ENCODE measurements around the gene C20orf173. TPM values are rescaled to one million over a fixed set of nuclear protein-coding genes. Genes with fewer than 3 reads are reported as not detected.

The C20orf173 gene
- total RNA-seq, 2 experiments from 2014 or later: not detected

DNA sequence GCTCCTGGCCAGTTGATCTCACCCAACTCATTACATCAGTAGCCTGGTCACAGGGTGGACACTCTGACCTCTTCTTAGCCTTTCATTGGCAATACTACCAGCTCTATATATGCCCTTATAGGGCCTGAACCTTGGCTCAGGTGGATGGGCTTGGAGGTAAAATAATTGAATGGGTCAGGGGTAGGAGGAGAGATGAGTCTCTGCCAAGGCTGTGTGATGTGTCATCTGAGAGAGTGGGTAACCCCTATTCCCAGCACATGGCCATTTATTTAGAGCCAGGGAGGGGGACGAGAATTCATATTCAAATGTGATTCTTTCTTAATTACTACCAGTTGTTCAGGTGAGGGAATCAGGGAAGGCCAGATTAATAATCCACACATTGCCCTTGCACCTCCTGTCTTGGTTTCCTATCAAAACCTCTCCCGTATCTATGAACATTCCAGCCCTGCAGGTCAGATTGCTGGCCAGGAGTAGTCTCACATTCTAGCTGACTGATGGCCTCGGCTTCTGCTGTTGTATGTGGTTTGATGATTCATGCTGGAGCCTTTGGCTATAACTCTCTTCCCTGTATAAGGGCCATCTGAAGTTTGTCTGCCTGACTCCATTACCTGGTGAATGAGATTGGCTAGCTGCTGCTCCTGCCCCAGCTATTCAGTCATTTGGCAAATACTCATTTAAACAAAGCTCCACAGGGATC, 13.4 kb downstream of the C20orf173 start:
- Mint-ChIP-seq H3K4me3 (no peak overlapping the region), H3K27ac (no peak overlapping the region), H3K9me3 (no peaks in the 10 kb centered on the region), H3K36me3 (ENCODE audit: low read depth) (peaks cover 51% of the 10 kb centered on the region), H3K4me1 (ENCODE audit: low read depth) (no peaks in the 10 kb centered on the region), H3K27me3 (no peaks in the 10 kb centered on the region)
- no peaks in the 10 kb centered on the region for H3K9me3 ChIP-seq (ENCODE audit: control insufficient read depth in 1 of 2, insufficient read depth in 1 of 2, low read length in 2 of 2)
- peaks cover 46% of the 10 kb centered on the region for H3K36me3 ChIP-seq (ENCODE audit: insufficient read depth, low read length)
- ChIA-PET CTCF (no interaction called here), POLR2A (interaction anchor here (0.6 to 1.1 kb wide), 4 partner anchors 13 to 60 kb away, joined by 3 to 4 read pairs (median 3); partner anchors contain the start of gene CEP250)
- TF ChIP-seq, protein P1, sequence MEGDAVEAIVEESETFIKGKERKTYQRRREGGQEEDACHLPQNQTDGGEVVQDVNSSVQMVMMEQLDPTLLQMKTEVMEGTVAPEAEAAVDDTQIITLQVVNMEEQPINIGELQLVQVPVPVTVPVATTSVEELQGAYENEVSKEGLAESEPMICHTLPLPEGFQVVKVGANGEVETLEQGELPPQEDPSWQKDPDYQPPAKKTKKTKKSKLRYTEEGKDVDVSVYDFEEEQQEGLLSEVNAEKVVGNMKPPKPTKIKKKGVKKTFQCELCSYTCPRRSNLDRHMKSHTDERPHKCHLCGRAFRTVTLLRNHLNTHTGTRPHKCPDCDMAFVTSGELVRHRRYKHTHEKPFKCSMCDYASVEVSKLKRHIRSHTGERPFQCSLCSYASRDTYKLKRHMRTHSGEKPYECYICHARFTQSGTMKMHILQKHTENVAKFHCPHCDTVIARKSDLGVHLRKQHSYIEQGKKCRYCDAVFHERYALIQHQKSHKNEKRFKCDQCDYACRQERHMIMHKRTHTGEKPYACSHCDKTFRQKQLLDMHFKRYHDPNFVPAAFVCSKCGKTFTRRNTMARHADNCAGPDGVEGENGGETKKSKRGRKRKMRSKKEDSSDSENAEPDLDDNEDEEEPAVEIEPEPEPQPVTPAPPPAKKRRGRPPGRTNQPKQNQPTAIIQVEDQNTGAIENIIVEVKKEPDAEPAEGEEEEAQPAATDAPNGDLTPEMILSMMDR (IDR thresholded peaks at IDR 0.05): no peak
- no peak overlapping the region for H3K27ac ChIP-seq (ENCODE audit: low read depth in 1 of 2, low read length in 2 of 2)
- no peaks in the 10 kb centered on the region for H3K4me1 ChIP-seq (ENCODE audit: insufficient read depth, low read length)
- intact Hi-C loops (cut with DNase I, micrococcal nuclease): no loop called here
- DNase-seq (no peak), ATAC-seq (ENCODE audit: poor library complexity) (no peak)
- no peak overlapping the region for H3K4me3 ChIP-seq (ENCODE audit: low read length)
- H3K27me3 ChIP-seq (ENCODE audit: control insufficient read depth in 1 of 2, insufficient read depth in 2 of 2, low read length in 2 of 2): no peaks in the 10 kb centered on the region

DNA sequence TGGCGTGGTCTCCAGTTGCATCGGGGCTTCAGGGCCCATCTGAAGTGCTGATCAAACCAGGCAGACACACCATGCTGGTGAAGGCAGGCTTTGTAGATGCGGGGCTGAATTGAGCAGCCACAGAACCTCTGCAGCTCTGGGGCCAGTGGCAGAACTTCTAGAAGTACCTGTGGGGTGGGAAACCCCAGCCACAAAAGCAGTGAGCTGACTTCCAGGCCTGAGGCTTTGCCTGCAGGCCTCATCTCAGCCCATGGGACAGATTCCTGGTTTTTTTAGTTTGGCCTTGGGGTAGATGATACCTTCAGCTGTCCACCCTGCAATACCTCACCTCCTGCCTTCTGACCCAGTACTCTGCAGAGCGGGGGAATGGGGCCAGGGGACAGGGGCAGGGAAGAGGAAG, 14.1 kb downstream of the C20orf173 start:
- H3K27ac Mint-ChIP-seq: no peak overlapping the region
- no peak overlapping the region for H3K4me3 Mint-ChIP-seq
- TF ChIP-seq, protein P1 (IDR thresholded peaks at IDR 0.05): no peak
- H3K27me3 Mint-ChIP-seq: no peaks in the 10 kb centered on the region
- Histone ChIP-seq H3K9me3 (ENCODE audit: control insufficient read depth in 1 of 2, insufficient read depth in 1 of 2, low read length in 2 of 2) (no peaks in the 10 kb centered on the region), H3K36me3 (ENCODE audit: insufficient read depth, low read length) (peaks cover 54% of the 10 kb centered on the region), H3K27me3 (ENCODE audit: control insufficient read depth in 1 of 2, insufficient read depth in 2 of 2, low read length in 2 of 2) (no peaks in the 10 kb centered on the region), H3K27ac (ENCODE audit: low read depth in 1 of 2, low read length in 2 of 2) (no peak overlapping the region), H3K4me1 (ENCODE audit: insufficient read depth, low read length) (no peaks in the 10 kb centered on the region), H3K4me3 (ENCODE audit: low read length) (no peak overlapping the region)
- H3K9me3 Mint-ChIP-seq: no peaks in the 10 kb centered on the region
- H3K4me1 Mint-ChIP-seq (ENCODE audit: low read depth): no peaks in the 10 kb centered on the region
- ATAC-seq (ENCODE audit: poor library complexity) (no peak), DNase-seq (no peak)
- ChIA-PET POLR2A (interaction anchor here (0.6 to 1.1 kb wide), 3 partner anchors 12 to 60 kb away, joined by 3 read pairs; partner anchors contain the start of gene CEP250), CTCF (no interaction called here)
- H3K36me3 Mint-ChIP-seq (ENCODE audit: low read depth): peaks cover 56% of the 10 kb centered on the region
- intact Hi-C loops (cut with DNase I, micrococcal nuclease): no loop called here

DNA sequence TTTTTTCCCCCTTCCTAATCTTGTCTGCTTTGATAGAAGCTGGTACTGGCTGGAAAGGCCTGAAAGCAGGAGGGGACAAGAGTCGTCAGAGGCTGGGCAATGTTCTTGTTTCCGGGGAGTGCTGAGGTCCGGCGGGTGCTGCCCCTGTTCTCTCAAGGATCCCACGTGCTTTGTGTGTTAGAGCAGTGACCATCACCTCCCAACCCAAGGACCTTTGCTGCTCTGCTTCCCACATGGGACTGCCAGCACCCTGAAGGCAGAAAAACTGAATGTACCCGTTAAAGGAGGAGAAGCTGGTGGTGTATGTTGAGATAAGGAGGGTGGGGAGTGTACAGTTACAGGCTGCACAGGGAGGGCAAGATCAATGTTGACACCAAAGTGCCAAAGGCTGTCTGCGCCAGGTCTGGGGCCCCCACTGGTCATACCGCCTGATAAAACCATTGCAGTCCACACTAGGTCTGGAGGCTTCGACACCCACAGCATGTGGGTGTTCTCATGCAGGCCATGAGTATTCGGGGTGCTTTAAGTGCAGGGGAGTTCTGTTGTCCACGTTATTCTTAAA, 15.0 kb downstream of the C20orf173 start:
- H3K36me3 Mint-ChIP-seq (ENCODE audit: low read depth): peaks cover 65% of the 10 kb centered on the region
- H3K27ac Mint-ChIP-seq: peak overlapping the region; percentile 33

More for the DNA sequence above, 15.0 kb downstream of the C20orf173 start:
- CTCF ChIA-PET: no interaction called here
- H3K27me3 ChIP-seq (ENCODE audit: control insufficient read depth in 1 of 2, insufficient read depth in 2 of 2, low read length in 2 of 2): no peaks in the 10 kb centered on the region
- DNase-seq (no peak), ATAC-seq (ENCODE audit: poor library complexity) (no peak)
- H3K4me3 ChIP-seq (ENCODE audit: low read length): no peak overlapping the region
- TF ChIP-seq, protein P1 (IDR thresholded peaks at IDR 0.05): no peak
- peaks cover 62% of the 10 kb centered on the region for H3K36me3 ChIP-seq (ENCODE audit: insufficient read depth, low read length)
- no peaks in the 10 kb centered on the region for H3K4me1 Mint-ChIP-seq (ENCODE audit: low read depth)
- H3K27me3 Mint-ChIP-seq: no peaks in the 10 kb centered on the region
- H3K27ac ChIP-seq (ENCODE audit: low read depth in 1 of 2, low read length in 2 of 2): no peak overlapping the region
- H3K4me1 ChIP-seq (ENCODE audit: insufficient read depth, low read length): no peaks in the 10 kb centered on the region
- no peaks in the 10 kb centered on the region for H3K9me3 Mint-ChIP-seq
- intact Hi-C loops (cut with DNase I, micrococcal nuclease): no loop called here
- H3K4me3 Mint-ChIP-seq: no peak overlapping the region
- POLR2A ChIA-PET: interaction anchor here (1.0 kb wide), 1 partner anchor 18 kb away, joined by 3 read pairs; no protein-coding TSS in a partner anchor
- no peaks in the 10 kb centered on the region for H3K9me3 ChIP-seq (ENCODE audit: control insufficient read depth in 1 of 2, insufficient read depth in 1 of 2, low read length in 2 of 2)
